PC-9 (cell line): ENCODE results near the gene CILP2. TPM values are rescaled to one million over a fixed set of nuclear protein-coding genes. Genes with fewer than 3 reads are reported as not detected.

Source experiments
- Bru-seq: library from RNA; stranded (reverse); fragments of 400-500 nt; gene quantifications from one replicate; lab custom pipeline; 2021; lab: Mats Ljungman, UMichigan
- BruChase-seq, 2 experiments: library from RNA; stranded (reverse); fragments of 400-500 nt; gene quantifications; one replicate each; lab custom pipeline; 2021; lab: Mats Ljungman, UMichigan
- BruUV-seq: library from RNA; stranded (reverse); fragments of 400-500 nt; replicated peaks from 2 replicates; lab custom pipeline; 2021; lab: Mats Ljungman, UMichigan
- CTCF ChIA-PET: fragments of 300-600 bp; sonication (Branson Sonifier 250); formaldehyde crosslinking; loops from one replicate; lab custom pipeline; 2022; ENCODE audit warnings: antibody characterized with exemption; lab: Charles Lee
- POLR2A ChIA-PET: fragments of 300-600 bp; sonication (Branson Sonifier 250); formaldehyde crosslinking; loops from one replicate; lab custom pipeline; 2022; ENCODE audit warnings: antibody characterized with exemption; ENCODE audit not compliant: unreplicated experiment; lab: Charles Lee
- DNase-seq, 2 experiments: peaks; one replicate each; pipeline versions ENCODE4 v3.0.0 to v3.0.0-alpha.2; 2015 to 2022; ENCODE audit warnings: mixed read lengths in 1 of 2
- H2AFZ ChIP-seq: fragments of 200-600 bp; sonication (generic); 2 replicates; pipeline ENCODE4 v1.8.1; 2017; ENCODE audit warnings: antibody characterized with exemption
- H3F3A ChIP-seq: fragments of 200-600 bp; sonication (generic); 2 replicates; pipeline ENCODE4 v1.8.1; 2017; ENCODE audit warnings: antibody characterized with exemption, mild to moderate bottlenecking, low read depth; ENCODE audit not compliant: insufficient read depth
- H3K27ac ChIP-seq: fragments of 200-600 bp; sonication (generic); 2 replicates; pipeline ENCODE4 v1.6.1; 2016; ENCODE audit warnings: mixed run types
- H3K27me3 ChIP-seq: fragments of 200-600 bp; sonication (generic); 2 replicates; pipeline ENCODE4 v1.6.1; 2016; ENCODE audit warnings: low read depth, mixed run types; ENCODE audit not compliant: insufficient read depth
- H3K36me3 ChIP-seq: fragments of 200-600 bp; sonication (generic); 2 replicates; pipeline ENCODE4 v1.6.1; 2016; ENCODE audit warnings: low read depth, mixed run types
- H3K4me1 ChIP-seq: fragments of 200-600 bp; sonication (generic); replicated peaks from 2 replicates; pipeline ENCODE4 v1.6.1; 2016; ENCODE audit warnings: mixed run types; ENCODE audit not compliant: insufficient read depth
- H3K4me2 ChIP-seq: fragments of 200-600 bp; sonication (generic); 2 replicates; pipeline ENCODE4 v1.6.1; 2017; ENCODE audit warnings: mixed run types
- H3K4me3 ChIP-seq: fragments of 200-600 bp; sonication (generic); 2 replicates; pipeline ENCODE4 v1.6.1; 2016; ENCODE audit warnings: mixed run types
- H3K79me2 ChIP-seq: fragments of 200-600 bp; sonication (generic); 2 replicates; pipeline ENCODE4 v1.6.1; 2017; ENCODE audit warnings: low read depth, mixed run types
- H3K9me2 ChIP-seq: fragments of 200-600 bp; sonication (generic); 2 replicates; pipeline ENCODE4 v1.8.1; 2017; ENCODE audit warnings: mild to moderate bottlenecking; ENCODE audit not compliant: insufficient read depth
- H3K9me3 ChIP-seq: fragments of 200-600 bp; sonication (generic); 2 replicates; pipeline ENCODE4 v1.8.1; 2016; ENCODE audit warnings: low read depth; ENCODE audit not compliant: insufficient read depth
- H4K20me1 ChIP-seq: fragments of 200-600 bp; sonication (generic); 2 replicates; pipeline ENCODE4 v1.8.1; 2017; ENCODE audit not compliant: insufficient read depth
- CTCF ChIP-seq: fragments of 200-600 bp; sonication (generic); conservative IDR thresholded peaks from 2 replicates; pipeline ENCODE4 v1.6.1; 2017; ENCODE audit warnings: mixed run types, antibody characterized with exemption, mild to moderate bottlenecking, moderate library complexity
- EZH2 ChIP-seq: fragments of 200-600 bp; sonication (generic); IDR thresholded peaks from 2 replicates; pipeline ENCODE4 v1.8.0; 2017; ENCODE audit warnings: antibody characterized with exemption, low read depth
- intact Hi-C: fragments of 100-400 bp; cut with micrococcal nuclease; formaldehyde crosslinking; loops from one replicate; pipeline ENCODE4 v1.10.0; 2022; ENCODE audit not compliant: unreplicated experiment
- long read RNA-seq: library from polyadenylated mRNA; stranded (forward); transcript quantifications from one replicate; pipeline ENCODE4 v2.0.0, GENCODE V29; 2022
- total RNA-seq: library from RNA; stranded (reverse); gene quantifications from 2 replicates; pipeline ENCODE4 v1.2.3, GENCODE V29; 2021

CILP2 gene
- 1.1 and 2.5 TPM in 2 replicates for total RNA-seq
- percentile 14 among the genes with signal in this experiment for Bru-seq, nascent RNA
- BruChase-seq, experiment 1, labeled RNA remaining after a 2-hour chase = percentile 22 among the genes with signal in this experiment
- BruChase-seq, experiment 2, labeled RNA remaining after a 6-hour chase = percentile 22 among the genes with signal in this experiment
- long read RNA-seq = 0 reads

GRCh38 chr19:19538061-19538784 is at the start of gene CILP2:
CILP2 (plus strand) TSS chr19:19538265; CDS start chr19:19538350, 85 bp downstream.
- H3K4me1 ChIP-seq = no peaks in the 10 kb centered on the region
- peak within 1 kb of the TSS; percentile 37; the same call in 1 of the 2 replicates for H3K4me3 ChIP-seq
- H3K4me2 ChIP-seq = peak within 1 kb of the TSS; percentile 68
- H3F3A ChIP-seq = peaks cover 35% of the 10 kb centered on the region; the same call in 1 of the 2 replicates
- H2AFZ ChIP-seq = no peak within 1 kb of the TSS
- no peaks in the 10 kb centered on the region for H3K9me2 ChIP-seq
- H3K27ac ChIP-seq = no peak within 1 kb of the TSS
- H3K79me2 ChIP-seq = no peaks in the 10 kb centered on the region
- POLR2A ChIA-PET = no interaction called here
- intact Hi-C loops = loop anchor here (10.0 kb wide), 1 partner anchor 237 kb away; no protein-coding TSS in a partner anchor
- H4K20me1 ChIP-seq = no peaks in the 10 kb centered on the region
- H3K36me3 ChIP-seq = no peaks in the 10 kb centered on the region
- no peaks in the 10 kb centered on the region for H3K9me3 ChIP-seq
- CTCF ChIA-PET = no interaction called here
- no TSS peak for BruUV-seq
- DNase-seq = peak in 1 of 2 experiments; percentile 56
- TF ChIP-seq EZH2 = no peak
- no peak for TF ChIP-seq CTCF
- H3K27me3 ChIP-seq = no peaks in the 10 kb centered on the region

- intact Hi-C loops = loop anchor here (1.0 kb wide), 1 partner anchor 343 kb away; no protein-coding TSS in a partner anchor
Observed at GRCh38 chr19:19488875-19489690, 49.0 kb upstream of the CILP2 start.

More at GRCh38 chr19:19488875-19489690, 49.0 kb upstream of the CILP2 start:
- no peak for TF ChIP-seq EZH2
- TF ChIP-seq CTCF = no peak
- Histone ChIP-seq H3K27ac (peak overlapping the region; percentile 70), H3F3A (peaks cover 31% of the 10 kb centered on the region), H3K4me1 (peaks cover 23% of the 10 kb centered on the region), H3K4me3 (no peak overlapping the region), H3K79me2 (peaks cover 24% of the 10 kb centered on the region), H3K36me3 (no peaks in the 10 kb centered on the region), H4K20me1 (peaks cover 19% of the 10 kb centered on the region), H3K27me3 (no peaks in the 10 kb centered on the region), H3K9me2 (no peaks in the 10 kb centered on the region), H3K4me2 (peak overlapping the region; percentile 50), H3K9me3 (no peaks in the 10 kb centered on the region), H2AFZ (no peak overlapping the region)
- ChIA-PET CTCF (interaction anchor here (0.6 kb wide), 1 partner anchor 955 kb away, joined by 3 read pairs; no protein-coding TSS in a partner anchor), POLR2A (no interaction called here)
- DNase-seq = peak; percentile 34 to 76
- no TSS peak for BruUV-seq
